ENCODE data around the gene TBKBP1.

TBKBP1 gene, protein sequence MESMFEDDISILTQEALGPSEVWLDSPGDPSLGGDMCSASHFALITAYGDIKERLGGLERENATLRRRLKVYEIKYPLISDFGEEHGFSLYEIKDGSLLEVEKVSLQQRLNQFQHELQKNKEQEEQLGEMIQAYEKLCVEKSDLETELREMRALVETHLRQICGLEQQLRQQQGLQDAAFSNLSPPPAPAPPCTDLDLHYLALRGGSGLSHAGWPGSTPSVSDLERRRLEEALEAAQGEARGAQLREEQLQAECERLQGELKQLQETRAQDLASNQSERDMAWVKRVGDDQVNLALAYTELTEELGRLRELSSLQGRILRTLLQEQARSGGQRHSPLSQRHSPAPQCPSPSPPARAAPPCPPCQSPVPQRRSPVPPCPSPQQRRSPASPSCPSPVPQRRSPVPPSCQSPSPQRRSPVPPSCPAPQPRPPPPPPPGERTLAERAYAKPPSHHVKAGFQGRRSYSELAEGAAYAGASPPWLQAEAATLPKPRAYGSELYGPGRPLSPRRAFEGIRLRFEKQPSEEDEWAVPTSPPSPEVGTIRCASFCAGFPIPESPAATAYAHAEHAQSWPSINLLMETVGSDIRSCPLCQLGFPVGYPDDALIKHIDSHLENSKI

DNA sequence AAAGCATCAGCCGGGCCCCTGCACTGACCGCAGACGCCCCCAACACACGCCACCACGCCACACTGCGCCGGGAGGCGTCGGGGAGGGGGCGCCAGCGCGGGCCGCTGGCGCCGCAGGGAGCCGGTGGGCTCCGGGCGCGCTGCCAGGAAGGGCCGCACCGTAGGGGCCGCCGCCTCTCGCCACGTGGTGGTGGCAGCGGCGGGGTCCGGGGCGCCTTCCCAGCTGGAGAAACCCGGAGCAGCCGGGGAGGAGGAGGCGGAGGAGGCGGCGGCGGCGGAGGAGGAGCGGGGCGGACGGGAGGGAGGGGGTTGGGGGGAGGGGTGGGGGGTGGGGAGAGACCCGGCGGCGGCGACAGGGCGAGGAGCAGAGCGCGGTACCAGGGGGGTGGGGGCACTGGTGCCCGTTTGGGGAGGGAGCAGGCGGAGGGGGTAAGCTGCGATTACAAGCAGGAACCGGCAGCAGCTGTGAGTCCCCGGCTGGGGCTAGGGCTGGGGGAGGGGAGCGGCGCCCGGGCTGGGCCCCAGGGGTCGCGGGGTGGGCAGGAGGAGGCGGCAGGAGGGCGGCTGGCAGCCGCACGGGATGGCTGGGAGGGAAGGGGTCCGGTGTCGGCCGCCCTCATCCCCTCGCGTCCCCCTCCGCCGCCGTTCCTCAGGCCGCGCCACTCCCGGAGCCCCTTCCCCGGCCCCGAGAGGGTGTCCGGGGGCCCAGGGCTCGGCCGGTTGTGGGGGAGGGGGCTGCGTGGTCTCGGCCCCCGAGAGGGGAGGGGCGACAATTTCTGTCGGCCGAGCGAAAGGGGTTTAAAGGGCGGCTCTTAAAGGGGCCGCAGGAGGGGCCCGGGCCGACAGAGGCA lies at the start of gene TBKBP1:
TSS of gene TBKBP1 (plus strand) at position 431 of the 850 bp plus-strand sequence. CDS start 1,952 bp downstream, outside the sequence.
- no peak for DNase-seq (ENCODE audit: low read depth)

GRCh38 chr17:47644324-47644723 lies 49.6 kb upstream of the TBKBP1 start:
- no peak for DNase-seq (ENCODE audit: low read depth)

DNA sequence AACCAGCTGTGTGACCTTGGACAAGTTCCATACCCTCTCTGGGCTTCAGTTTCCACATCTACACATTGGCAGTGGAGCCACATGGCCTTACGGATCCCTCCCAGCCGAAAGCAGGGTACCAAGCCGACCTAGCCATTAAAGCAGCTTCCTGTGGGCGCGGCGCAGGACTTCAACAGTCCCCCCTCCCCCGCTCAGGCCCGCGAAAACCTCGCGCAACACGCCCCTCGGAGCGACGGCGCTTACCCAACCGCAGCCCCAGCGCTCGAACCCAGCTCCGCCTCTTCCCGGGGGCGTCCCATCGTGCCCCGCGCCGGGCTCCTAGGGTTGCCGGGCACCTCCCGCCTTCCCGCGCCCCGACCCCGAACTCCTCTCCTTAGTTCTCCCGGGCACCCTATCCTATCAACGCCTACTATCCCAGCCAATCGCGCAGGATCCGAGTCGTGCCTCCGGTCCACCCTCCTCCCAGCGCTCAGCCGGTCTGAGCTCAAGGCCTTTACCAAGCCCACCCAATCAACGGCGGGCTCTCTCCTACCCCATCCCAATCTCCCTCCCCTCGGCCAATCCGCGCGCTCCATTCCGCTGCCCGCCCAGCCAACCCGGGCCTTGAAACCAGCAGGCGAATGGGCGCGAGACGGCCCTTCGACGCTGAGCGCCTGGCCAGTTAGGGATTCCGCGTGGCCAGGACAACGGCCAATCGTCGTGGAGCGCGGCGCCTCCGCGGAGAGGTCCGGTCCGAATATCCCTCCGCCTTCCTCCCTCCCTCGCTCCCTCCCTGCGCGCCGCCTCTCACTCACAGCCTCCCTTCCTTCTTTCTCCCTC lies 44.6 kb upstream of the TBKBP1 start, which contains the start of gene KPNB1:
TSS of gene KPNB1 (plus strand) at position 767 of the 819 bp plus-strand sequence. CDS start 326 bp downstream, outside the sequence.
- peak; percentile 91 for DNase-seq (ENCODE audit: low read depth)

DNA sequence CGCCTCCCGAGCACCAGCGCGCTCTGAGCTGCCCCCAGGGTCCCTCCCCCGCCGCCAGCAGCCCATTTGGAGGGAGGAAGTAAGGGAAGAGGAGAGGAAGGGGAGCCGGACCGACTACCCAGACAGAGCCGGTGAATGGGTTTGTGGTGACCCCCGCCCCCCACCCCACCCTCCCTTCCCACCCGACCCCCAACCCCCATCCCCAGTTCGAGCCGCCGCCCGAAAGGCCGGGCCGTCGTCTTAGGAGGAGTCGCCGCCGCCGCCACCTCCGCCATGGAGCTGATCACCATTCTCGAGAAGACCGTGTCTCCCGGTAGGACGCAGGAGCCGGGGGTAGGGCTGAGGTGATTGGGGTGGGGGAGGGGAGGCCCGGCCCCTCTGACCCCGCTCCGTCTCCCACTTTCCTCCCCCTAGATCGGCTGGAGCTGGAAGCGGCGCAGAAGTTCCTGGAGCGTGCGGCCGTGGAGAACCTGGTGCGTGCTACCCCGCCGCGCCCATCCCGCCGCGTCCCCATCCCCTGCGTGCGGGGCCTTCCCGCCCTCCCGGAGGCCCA lies 43.9 kb upstream of the TBKBP1 start:
- DNase-seq (ENCODE audit: low read depth): no peak

- DNase-seq (ENCODE audit: low read depth): peak; percentile 79
Observed at GRCh38 chr17:47650525-47651522, 43.1 kb upstream of the TBKBP1 start.

- DNase-seq (ENCODE audit: low read depth): no peak
Observed at GRCh38 chr17:47651704-47652103, 42.3 kb upstream of the TBKBP1 start.

GRCh38 chr17:47652570-47652969 lies 41.4 kb upstream of the TBKBP1 start:
- no peak for DNase-seq (ENCODE audit: low read depth)

DNA sequence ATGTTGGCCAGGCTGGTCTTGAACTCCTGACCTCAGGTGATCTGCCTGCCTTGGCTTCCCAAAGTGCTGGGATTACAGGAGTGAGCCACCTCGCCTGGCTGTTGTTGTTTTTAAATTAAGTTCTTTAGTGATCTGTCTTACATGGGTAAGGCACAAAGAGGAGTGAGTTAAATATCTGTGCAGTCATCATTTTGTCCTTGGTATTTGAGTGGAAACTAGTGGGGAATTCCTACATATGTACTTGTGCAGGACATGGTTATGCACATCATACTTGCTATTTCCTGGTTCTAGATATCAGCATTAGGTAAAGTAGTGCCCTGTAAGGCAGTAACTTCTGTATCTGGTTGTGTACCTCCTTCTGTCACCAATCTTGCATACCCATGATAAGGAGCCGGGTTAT lies 40.5 kb upstream of the TBKBP1 start:
- DNase-seq (ENCODE audit: low read depth): no peak

GRCh38 chr17:47654991-47655390 lies 39.0 kb upstream of the TBKBP1 start:
- DNase-seq (ENCODE audit: low read depth): no peak

DNA sequence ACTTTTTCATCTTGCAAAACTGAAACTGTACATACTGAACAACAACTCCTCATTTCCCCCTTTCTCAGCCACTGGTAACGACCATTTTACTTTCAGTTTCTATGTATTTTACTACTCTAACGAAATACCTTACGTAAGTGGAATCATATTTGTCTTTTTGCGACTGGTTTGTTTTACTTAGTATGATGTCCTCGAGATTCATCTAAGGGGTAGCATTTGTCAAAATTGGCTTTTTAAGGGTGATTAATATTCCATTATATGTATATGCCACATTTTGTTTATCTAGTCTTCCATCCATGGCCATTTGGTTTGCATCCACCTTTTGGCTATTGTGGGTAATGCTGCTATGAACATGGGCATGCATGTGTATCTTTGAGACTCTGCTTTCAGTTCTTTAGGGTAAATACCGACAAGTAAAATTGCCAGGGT lies 33.9 kb upstream of the TBKBP1 start:
- no peak for DNase-seq (ENCODE audit: low read depth)

- peak; percentile 39 for DNase-seq (ENCODE audit: low read depth)
Observed at GRCh38 chr17:47663912-47664623, 29.9 kb upstream of the TBKBP1 start.

GRCh38 chr17:47664624-47664941 lies 29.4 kb upstream of the TBKBP1 start:
- no peak for DNase-seq (ENCODE audit: low read depth)

GRCh38 chr17:47665655-47666054 lies 28.3 kb upstream of the TBKBP1 start:
- DNase-seq (ENCODE audit: low read depth): no peak

- DNase-seq (ENCODE audit: low read depth): no peak
Observed at GRCh38 chr17:47669081-47669480, 24.9 kb upstream of the TBKBP1 start.

DNA sequence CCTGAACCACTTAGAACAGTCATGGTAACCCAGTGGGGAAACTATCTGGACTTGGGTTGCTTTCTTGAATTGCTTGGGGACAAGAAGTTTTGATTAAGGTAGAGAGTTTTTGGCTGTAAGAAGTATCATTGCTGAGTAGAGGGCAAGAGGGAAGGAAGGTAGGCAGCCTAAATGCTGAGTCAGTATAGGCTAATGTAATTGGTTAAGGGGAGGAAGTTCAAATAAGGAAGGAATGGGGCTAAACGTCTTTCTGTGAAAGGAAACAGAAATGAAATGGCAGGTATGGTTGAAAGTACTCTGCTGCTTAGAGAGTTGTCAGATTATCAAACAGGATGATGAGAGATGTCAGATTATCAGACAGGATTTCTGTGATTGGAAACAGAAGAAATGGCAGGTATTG lies 23.9 kb upstream of the TBKBP1 start:
- DNase-seq (ENCODE audit: low read depth): no peak

DNA sequence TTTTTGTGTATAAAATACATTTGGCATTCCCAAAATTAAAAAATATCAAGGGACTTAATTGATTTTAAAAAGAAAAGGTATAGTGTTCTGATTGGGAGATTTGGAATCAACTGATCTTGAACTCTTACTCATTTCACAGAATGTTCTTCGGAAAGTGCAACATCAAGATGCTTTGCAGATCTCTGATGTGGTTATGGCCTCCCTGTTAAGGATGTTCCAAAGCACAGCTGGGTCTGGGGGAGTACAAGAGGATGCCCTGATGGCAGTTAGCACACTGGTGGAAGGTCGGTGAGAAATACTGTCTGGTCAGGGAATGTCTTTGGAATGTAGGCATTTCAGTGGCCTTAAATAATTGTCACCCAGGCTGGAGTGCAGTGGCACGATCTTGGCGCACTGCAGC lies 19.5 kb upstream of the TBKBP1 start:
- no peak for DNase-seq (ENCODE audit: low read depth)

GRCh38 chr17:47675380-47676198 lies 18.4 kb upstream of the TBKBP1 start:
- no peak for DNase-seq (ENCODE audit: low read depth)

GRCh38 chr17:47676199-47676472 lies 17.8 kb upstream of the TBKBP1 start:
- DNase-seq (ENCODE audit: low read depth): no peak
